ENCODE results near the gene MCTP1. TPM values are rescaled to one million over a fixed set of nuclear protein-coding genes. Genes with fewer than 3 reads are reported as not detected.

Gene MCTP1
- total RNA-seq, 1 donor from 2014 or later = 1.9 TPM

DNA sequence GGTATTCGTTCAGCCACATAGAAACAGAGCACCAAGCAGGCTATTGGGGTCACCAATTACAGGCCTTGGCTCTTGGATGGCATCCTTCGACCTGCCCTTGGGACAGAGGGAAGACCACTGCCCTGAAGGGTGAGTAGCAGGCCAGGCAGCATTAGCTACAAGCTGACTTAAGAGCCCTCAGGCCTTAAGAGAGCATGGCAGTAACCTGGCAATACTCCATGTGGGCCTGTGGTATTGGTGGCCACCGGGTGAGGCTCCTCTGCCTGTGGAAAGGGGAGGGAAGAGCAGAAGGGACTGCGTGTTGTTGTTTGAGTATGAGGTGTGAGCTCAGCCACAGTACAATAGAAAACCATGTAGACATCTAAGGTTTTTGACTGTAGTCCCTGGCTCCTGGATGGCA lies 170.6 kb downstream of the MCTP1 start:
- no peaks in the 10 kb centered on the region for H3K4me1 Mint-ChIP-seq
- H3K27me3 Mint-ChIP-seq = no peaks in the 10 kb centered on the region
- H3K27ac Mint-ChIP-seq = no peak overlapping the region
- ChIA-PET CTCF (no interaction called here), POLR2A (no interaction called here)
- DNase-seq = no peak
- TF ChIP-seq, protein P1, sequence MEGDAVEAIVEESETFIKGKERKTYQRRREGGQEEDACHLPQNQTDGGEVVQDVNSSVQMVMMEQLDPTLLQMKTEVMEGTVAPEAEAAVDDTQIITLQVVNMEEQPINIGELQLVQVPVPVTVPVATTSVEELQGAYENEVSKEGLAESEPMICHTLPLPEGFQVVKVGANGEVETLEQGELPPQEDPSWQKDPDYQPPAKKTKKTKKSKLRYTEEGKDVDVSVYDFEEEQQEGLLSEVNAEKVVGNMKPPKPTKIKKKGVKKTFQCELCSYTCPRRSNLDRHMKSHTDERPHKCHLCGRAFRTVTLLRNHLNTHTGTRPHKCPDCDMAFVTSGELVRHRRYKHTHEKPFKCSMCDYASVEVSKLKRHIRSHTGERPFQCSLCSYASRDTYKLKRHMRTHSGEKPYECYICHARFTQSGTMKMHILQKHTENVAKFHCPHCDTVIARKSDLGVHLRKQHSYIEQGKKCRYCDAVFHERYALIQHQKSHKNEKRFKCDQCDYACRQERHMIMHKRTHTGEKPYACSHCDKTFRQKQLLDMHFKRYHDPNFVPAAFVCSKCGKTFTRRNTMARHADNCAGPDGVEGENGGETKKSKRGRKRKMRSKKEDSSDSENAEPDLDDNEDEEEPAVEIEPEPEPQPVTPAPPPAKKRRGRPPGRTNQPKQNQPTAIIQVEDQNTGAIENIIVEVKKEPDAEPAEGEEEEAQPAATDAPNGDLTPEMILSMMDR (IDR thresholded peaks at IDR 0.05) = no peak
- H3K9me3 Mint-ChIP-seq = no peaks in the 10 kb centered on the region
- no peak for ATAC-seq (ENCODE audit: low read depth)
- H3K4me3 Mint-ChIP-seq = no peak overlapping the region
- H3K36me3 Mint-ChIP-seq (ENCODE audit: low read depth) = no peaks in the 10 kb centered on the region
- intact Hi-C loops (cut with micrococcal nuclease) = no loop called here

DNA sequence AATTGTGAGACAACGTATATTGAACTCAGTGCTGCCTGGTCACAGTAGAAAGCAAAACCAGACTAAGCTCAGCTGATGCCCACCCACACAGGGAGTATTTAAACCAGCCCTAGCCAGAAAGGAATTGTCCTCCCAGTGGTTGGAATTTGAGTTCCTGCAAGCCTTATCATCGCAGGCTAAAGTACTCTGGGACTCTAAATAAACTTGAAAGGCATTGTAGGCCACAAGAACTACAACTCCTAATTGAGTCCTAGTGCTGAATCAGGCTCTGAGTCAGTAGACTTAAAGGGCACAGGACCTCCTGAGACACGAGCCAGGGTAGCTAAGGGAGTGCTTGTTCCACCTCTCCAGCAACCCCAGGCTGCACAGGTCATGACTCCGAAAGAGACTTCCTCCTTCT lies 171.4 kb downstream of the MCTP1 start:
- H3K36me3 Mint-ChIP-seq (ENCODE audit: low read depth) = no peaks in the 10 kb centered on the region
- no peaks in the 10 kb centered on the region for H3K9me3 Mint-ChIP-seq
- CTCF ChIA-PET = no interaction called here
- H3K4me1 Mint-ChIP-seq = no peaks in the 10 kb centered on the region
- no peak for ATAC-seq (ENCODE audit: low read depth)
- DNase-seq = no peak
- intact Hi-C loops (cut with micrococcal nuclease) = no loop called here
- H3K27ac Mint-ChIP-seq = no peak overlapping the region
- no peak overlapping the region for H3K4me3 Mint-ChIP-seq
- TF ChIP-seq, protein P1 (IDR thresholded peaks at IDR 0.05) = no peak
- POLR2A ChIA-PET = no interaction called here
- no peaks in the 10 kb centered on the region for H3K27me3 Mint-ChIP-seq

DNA sequence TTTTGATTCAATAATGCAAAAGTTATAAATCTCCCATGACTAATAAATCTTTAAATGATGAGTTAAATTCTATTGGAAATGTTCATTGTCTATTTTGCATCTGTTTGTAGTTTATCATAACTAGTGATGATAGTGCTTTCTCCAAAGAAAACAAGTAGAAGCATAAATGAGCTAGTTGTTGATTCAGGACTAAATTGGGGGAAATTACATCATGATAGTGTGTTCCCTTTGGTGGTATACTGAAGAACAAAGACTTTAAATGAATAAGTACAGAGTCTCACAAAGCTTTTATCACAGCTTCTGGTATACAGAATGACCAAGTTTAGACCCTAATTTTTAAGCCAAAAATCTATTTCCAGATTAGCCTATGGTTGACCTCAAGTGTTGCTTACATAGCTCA lies 173.8 kb downstream of the MCTP1 start:
- no peaks in the 10 kb centered on the region for H3K9me3 Mint-ChIP-seq
- H3K36me3 Mint-ChIP-seq (ENCODE audit: low read depth) = no peaks in the 10 kb centered on the region
- POLR2A ChIA-PET = no interaction called here
- no peak overlapping the region for H3K27ac Mint-ChIP-seq
- TF ChIP-seq, protein P1 (IDR thresholded peaks at IDR 0.05) = no peak
- H3K27me3 Mint-ChIP-seq = no peaks in the 10 kb centered on the region
- DNase-seq = no peak
- no peak overlapping the region for H3K4me3 Mint-ChIP-seq
- no peaks in the 10 kb centered on the region for H3K4me1 Mint-ChIP-seq
- intact Hi-C loops (cut with micrococcal nuclease) = no loop called here
- CTCF ChIA-PET = no interaction called here
- no peak for ATAC-seq (ENCODE audit: low read depth)

DNA sequence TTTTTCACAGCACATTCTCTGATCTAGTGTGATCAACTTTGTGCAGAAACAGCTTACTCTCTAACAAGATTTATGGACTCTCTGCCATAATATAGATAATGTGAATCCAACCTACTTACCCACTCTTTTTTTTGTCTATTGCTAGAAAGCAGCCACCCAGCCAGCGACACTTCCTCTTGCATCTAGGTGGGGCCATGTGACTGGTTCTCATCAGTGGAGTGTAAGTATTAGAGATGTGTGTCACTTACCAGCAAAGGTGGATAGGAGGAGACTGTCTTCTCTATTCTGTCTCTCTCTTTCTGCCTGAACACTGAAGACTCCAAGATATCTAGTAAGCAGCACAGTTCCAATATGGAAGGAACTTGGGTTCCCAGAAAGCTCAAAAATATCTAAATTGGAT lies 174.8 kb downstream of the MCTP1 start:
- ChIA-PET CTCF (no interaction called here), POLR2A (no interaction called here)
- Mint-ChIP-seq H3K27ac (no peak overlapping the region), H3K4me1 (no peaks in the 10 kb centered on the region), H3K9me3 (no peaks in the 10 kb centered on the region), H3K27me3 (no peaks in the 10 kb centered on the region), H3K4me3 (no peak overlapping the region), H3K36me3 (ENCODE audit: low read depth) (no peaks in the 10 kb centered on the region)
- TF ChIP-seq, protein P1 (IDR thresholded peaks at IDR 0.05) = no peak
- ATAC-seq (ENCODE audit: low read depth) (no peak), DNase-seq (no peak)
- intact Hi-C loops (cut with micrococcal nuclease) = no loop called here

DNA sequence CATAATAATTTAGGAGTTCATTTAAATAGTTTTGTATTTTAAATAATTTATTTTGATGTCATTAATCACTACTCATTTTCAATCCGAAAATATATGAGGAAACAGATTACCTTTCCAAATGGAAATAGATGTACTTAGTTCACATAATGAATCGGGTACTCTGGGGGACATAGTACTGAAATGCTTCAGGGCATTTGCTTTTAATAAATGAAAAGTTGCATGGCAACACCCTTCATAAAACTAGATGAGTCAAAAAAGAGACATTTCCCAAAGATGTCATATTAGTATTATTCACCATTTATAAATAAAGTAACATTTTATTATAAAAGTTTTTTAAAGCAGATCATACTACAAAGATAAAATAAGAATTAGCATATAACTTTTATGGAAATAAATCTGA lies 177.8 kb downstream of the MCTP1 start:
- DNase-seq (no peak), ATAC-seq (ENCODE audit: low read depth) (no peak)
- Mint-ChIP-seq H3K27me3 (no peaks in the 10 kb centered on the region), H3K27ac (no peak overlapping the region), H3K4me3 (no peak overlapping the region), H3K4me1 (no peaks in the 10 kb centered on the region), H3K36me3 (ENCODE audit: low read depth) (no peaks in the 10 kb centered on the region), H3K9me3 (no peaks in the 10 kb centered on the region)
- CTCF ChIA-PET = no interaction called here
- TF ChIP-seq, protein P1 (IDR thresholded peaks at IDR 0.05) = no peak
- POLR2A ChIA-PET = no interaction called here
- intact Hi-C loops (cut with micrococcal nuclease) = no loop called here

Data from activated B cell treated with CpG ODN at 0.5 μM for 24 hours (primary cell).